GM19324 (cell line): ENCODE results near the gene SLC24A3.

ENCODE experiments used
- ATAC-seq: cut with Tn5 transposase; IDR thresholded peaks from one replicate; pipeline ENCODE4 v1.9.1; 2021; ENCODE audit warnings: mild to moderate bottlenecking, moderate library complexity; ENCODE audit not compliant: unreplicated experiment, low FRiP score

SLC24A3 gene

DNA sequence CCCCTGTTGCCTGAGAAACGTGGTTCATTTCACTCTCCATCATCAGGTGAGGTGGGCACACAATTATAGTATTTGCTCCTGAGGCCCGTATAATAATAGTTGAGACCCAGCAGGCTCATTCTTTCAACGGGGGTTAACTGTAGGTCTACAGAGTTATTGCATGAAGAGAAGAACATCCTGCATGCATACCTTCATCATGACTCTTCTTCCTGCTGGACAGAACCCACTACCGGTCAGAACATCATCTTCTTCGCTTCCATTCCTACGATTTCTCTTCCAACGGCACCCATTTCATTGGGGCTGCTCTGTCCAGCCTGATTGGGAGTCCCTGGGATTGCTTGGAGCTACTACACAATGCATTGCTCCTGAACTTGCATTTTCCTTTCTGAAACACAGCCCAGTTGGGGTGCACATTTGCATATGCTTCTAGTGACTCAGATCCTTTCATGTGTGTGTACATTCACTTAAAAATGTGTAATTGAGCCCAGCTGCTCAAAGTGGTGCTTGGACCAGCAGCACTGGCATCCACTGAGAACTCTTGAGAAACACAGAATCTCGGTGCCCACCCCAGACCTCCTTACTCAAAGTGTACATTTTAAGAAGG lies 57.4 kb downstream of the SLC24A3 start:
- ATAC-seq = no peak

DNA sequence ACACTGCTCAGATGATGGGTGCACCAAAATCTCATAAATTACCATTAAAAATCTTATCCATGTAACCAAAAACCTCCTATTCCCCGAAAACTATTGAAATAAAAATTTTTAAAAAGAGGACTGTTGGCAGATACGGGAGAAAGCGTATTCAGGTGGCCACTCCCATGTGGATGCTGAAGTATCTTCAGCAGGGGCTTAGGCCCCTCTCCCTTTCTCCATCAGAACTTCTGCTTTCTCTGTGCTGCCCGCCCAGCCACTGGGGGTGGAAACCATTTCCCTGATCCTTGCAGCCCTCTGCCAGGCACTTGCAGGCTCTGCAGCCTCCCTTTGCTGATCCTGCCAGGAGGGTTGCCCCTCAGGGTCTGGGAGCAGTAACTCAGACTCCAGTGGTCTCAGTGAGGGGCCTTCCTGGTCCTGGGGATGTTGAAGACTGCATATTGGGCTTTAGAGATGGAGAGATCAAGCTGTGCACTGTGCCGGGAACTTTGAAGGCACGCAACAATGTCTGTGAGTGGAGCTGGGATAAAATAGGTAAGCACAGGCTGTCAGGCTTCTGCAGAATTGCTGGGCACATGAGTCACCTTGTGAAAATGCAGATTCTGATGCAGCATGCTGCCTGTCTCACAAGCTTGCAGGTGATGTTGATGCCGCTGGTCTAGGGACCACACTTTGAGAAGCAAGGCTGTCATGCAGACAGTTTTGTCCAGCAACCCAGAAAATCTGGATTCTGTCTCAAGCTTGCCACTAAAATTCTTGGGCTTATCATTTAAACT lies 59.6 kb downstream of the SLC24A3 start:
- ATAC-seq = no peak

DNA sequence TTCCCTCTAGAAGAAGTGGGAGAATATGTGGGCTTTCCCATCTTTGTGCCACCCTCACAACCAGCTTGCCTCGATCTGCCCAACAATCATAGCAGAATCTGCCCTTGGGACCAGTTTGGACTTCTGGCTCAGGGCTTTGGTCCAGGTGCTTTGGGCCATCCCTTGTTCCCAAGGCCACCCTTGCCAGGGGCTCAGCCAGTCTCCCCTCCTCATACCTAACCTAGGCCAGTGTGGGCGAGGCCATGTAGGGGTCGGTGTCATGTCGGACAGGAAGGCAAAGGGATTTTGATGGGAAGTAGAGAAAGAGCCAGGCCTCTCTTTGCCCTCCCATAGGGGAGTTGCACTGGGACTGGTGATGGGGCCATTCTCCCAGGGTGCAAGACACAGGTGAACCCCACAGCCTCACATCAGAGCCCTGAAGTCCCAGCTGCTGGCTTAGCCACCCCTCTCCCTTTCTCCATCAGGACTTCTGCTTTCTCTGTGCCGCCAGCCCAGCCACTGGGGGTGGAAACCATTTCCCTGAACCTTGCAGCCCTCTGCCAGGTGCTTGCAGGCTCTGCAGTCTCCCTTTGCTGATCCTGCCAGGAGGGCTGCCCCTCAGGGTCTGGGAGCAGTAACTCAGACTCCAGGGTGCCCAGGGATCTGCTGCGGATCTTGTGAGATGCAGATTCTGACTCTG lies 60.7 kb downstream of the SLC24A3 start:
- ATAC-seq = no peak

DNA sequence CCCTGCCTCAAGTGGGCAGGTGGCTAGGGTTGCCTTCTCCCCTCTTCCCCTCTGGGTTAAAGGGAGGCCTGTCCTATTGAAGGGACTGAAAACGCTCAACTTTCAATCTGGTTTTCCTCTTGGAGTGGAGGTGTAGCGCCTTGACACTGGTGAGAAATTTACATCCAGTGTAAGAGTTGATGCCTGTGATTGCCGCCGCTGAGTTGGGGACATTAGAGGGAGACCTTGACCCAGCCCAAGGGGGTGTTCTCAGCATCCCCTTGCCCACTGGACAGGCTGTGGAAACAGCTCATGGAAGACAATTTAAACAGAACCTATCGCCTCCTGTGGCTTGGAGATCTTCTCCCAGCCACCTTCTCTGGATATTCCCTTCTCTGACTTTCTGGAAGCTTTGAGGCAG lies 61.6 kb downstream of the SLC24A3 start:
- no peak for ATAC-seq

DNA sequence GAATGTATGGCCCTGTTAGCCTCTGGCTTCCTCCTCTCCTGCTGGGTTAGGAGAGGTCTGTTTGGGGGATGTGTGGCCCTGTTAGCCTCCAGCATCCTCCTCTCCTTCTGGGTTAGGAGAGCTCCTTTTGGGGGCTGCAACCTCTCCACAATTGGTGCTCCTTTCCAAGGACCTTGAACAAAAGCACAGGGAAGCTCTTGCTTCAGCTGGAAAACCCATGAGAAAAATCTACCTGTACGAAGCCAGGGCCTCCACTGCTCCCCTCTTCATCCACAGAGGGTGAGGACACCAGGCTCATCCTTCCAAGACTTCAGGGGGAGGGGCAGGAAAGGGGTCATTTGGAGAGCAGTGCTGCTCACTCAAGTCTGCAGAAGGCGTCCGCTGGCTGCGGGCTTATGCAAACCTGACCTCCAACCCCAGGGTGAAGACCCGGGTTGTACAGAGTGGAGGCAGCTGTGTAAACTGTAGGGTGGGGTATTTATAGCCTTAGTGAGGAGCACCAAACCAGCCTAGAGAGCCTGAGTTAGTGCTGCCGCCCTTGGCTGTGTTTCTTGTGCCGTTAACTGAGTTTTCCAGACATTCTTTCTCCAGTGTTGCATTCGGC lies 62.1 kb downstream of the SLC24A3 start:
- no peak for ATAC-seq

DNA sequence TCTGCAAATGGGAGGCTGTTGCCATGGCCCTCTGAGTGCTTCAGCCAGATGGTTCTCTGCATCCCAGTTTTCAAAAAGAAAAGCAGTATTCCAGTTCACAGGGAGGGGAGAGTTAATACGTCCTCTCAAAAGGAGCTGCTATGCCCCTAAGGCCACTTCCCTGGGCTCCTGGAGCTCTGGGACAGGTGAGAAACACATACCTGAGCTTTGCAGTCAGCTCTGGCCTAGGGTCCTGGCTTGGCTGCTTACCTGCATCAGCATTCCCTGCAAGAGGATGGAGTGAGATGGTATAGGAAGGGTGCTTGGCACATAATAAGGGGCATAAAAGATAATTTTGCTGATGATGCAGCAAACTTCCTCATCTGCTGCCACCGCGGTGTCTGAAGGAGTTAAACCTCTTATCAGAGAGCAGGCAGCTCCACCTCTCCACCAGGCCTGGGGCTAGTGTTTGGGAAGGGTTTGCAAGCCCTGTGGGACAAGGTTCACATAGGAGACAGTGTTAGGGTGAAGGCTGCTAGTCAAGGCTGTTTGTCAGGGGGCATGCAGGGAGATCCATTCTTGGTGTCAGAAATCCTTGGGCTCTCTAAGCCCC lies 62.7 kb downstream of the SLC24A3 start:
- no peak for ATAC-seq

DNA sequence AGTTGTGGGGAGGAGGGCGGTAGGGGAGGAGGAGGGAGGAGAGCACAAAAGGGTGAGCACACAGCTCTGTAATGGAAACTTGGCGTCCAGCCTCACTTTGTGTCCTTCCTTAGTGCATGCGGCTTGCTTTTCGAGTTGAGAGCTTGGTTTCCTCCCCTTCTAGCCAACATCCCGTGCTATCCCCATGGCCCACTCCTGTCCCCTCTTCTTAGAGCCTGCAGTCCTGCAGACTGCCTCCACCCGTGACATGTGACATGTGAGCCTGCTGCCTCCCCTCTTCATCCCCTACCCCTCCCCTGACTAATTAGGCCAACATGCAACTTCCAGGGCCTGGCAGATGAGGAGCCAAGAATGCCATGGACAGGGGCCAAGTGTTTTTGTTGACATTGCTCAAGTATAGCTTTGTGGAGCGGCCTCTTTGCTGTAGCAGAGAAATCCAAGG lies 63.2 kb downstream of the SLC24A3 start:
- no peak for ATAC-seq

DNA sequence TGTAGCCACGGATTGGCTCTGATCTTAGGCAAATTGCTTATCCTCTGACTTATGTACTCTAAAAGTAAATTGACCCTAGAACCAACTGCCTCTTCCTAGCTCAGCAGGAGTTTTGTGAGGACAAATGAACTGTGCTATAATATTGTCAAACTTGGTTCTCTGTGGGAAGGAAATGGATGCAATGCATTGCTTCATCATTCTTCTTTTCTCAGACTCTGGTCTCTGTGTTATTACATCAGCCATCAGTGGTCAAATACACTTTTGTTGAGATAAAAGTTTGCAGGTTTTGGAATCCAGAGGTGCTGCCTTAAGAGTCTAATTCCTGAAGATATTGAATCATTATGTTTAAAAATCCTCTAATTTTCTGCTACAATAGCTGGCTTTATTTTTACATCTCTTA lies 64.9 kb downstream of the SLC24A3 start:
- no peak for ATAC-seq

DNA sequence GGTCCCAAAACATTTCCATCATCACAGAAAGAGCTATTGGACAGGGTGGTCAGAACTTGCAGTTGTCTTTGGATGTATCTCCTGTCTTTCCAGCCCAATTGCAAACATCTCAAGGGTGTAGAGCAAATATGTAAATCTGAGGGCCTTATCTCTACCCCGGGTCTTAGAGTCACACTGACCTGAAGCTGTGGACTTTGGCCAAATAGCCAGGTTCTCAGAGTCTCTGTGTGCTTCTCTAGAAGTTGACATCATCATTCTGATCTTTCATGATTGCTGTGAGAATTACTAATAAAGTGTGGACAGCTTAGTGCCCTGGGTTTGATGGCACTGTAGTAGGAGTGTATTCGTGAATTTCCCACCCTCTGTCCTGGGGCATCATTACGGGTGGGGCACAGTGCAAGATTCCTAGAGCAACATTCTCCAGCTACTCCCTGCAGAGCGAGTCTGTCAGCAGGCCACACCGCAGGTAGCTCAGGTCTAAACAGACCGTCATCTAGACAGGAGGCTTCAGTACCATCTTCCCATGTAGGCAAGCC lies 71.1 kb downstream of the SLC24A3 start:
- no peak for ATAC-seq

DNA sequence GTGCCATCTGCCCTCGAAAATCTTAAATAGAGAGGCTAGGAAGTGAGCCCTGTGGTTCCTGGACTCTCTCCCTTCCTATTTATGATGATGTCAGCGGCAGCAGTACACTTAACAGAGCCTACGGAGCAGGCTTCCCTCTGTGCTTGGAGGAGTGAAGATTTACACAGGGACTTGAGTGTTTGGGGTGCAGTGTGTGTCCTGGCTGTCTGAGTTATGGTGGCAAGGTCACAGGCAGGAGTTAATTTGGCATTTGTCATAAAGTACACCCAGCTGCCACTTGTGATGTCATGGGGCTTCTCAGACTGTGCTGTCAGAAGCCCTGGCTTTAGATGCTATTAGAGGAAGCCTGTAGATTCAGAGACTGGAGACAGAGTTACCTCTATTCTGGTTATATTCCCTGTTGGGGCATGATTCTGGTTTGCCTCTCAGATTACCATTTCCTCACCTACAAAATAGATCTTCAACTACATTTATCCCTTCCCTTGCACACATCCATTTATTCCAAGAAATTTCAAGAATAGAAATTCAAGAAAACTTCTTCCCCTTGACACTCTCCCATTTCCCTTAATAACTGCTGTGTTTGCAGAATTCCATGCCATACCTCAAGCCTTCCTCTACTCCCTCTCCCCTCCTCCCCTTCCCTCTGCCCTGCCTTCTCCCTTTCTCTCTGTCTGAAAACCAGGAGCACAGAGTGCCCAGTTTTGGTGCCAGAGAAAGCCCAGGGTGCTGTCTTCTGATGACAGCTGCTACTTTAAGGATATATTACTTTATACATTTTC lies 72.1 kb downstream of the SLC24A3 start:
- no peak for ATAC-seq

DNA sequence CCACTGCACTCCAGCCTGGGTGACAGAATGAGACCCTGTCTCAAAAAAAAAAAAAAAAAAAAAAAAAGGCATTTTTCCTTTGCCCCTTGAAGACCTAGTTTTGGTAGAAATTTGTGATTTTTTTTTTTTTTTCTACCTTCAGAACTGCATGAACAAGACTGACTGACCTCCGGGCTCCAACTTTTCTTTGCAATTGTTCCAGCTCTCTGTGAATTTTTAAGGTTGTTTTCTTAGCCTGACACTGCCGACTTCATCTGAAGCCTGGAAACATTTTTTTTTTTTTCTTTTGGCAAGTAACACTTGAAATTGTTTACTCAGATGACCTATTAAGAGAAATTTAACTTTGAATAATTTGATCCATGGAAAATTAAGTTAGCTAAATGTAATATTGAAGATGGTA lies 73.0 kb downstream of the SLC24A3 start:
- ATAC-seq = no peak

DNA sequence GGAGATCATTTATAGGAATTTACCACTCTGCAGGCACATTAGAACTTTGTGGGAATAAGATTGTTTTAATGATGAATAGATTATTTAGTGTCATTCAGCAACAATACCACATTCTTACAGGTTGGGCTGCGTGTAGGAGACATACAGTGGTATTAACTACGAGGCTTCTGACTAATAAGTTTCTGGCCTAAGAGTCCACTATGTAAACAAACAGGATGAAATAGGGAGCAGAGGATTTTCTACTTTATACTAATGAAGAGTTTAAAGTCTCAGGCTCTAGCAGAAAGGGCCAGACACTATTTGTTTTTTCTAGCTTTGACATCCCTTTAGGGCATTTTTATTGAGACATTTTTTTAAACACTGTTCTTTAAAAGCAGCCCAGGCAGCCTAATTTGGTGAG lies 75.6 kb downstream of the SLC24A3 start:
- ATAC-seq = no peak

DNA sequence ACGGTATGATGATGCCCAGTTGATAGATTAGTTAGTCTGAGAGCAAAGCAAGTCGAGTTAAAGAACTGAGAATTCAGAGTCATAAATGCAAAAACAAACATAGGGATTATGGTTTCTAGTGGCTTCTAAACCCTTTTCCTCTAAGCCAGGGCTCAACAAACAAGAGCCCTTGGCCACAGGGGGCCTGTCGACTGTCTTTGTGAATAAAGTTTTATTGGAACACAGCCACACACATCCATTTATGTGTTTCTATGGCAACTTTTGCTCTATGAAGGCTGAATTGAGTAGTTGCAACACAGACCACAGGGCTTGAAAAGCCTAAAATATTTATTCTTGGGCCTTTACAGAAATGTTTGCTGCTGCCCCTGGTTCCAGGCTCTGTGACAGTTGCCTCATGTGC lies 76.2 kb downstream of the SLC24A3 start:
- ATAC-seq = no peak

DNA sequence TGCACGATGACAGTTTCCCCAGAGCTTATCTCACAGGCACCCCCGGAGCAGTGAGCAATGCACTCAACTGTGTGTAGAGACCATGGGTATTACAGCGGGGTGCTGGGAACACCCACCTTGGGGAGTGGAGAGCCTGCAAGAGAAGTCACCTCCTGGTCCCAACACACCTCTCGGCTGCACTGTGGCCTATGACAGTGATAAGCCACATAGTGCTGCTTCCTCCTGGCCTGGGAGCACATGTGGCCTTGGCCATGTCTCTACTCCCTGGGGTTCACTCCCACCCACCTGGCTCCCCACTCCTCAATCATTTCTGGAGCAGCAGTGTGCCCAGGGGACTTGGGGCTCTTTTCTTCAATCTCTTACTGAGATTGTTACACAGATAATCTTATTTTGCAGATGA lies 77.0 kb downstream of the SLC24A3 start:
- ATAC-seq = no peak

DNA sequence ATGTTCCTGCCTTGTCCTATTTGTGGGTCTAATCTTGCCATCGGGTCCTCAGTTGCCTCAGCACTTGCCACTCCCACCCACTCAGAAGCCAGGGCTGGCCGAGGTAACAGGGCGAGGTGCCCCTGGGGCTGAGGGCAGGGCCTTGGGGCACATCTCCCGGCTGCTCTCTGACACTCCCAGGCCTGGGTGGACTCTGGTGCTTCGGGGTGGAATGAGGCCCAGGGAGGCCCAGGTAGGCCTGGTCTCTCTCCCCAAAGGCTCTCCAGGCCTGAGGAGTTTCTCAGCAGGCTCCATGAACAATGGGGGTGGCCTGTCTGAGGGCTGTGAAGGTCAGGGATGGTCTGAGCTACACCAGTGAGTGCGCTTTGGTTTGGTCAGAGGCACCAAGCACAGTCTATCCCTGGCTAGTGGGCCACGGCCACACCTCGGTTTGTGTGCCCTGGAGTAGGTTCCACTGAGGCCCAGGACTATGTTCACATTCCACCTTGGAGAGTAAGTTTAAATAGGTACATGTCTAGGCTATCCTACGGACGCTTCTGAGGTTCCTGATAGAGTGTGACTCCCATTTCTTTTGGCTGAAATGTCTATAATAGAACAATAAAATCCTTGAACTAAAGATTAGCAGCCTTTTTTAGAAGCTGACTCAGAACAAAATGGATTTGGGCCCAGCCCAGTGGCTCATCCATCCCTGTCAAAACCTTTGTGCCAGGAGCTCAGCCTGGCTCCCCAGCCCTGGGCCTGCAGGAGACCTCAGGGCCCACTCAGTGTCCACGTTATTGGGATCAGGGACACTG lies 78.8 kb downstream of the SLC24A3 start:
- no peak for ATAC-seq

DNA sequence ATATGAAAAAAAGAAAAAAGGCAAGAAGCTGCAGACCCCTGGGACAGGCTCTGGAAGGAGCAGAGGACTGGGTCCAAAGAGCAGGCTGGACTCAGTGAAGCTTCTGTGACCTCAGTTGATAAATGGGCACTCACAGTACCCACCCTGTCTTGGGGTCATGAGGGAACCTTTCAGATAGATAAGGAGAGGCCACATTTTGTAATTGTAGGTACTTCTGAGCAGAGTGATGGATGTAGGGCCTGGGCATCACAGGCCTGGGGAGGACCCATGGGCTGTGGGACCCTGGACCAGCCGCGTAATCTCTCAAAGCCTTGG lies 79.3 kb downstream of the SLC24A3 start:
- ATAC-seq = no peak

DNA sequence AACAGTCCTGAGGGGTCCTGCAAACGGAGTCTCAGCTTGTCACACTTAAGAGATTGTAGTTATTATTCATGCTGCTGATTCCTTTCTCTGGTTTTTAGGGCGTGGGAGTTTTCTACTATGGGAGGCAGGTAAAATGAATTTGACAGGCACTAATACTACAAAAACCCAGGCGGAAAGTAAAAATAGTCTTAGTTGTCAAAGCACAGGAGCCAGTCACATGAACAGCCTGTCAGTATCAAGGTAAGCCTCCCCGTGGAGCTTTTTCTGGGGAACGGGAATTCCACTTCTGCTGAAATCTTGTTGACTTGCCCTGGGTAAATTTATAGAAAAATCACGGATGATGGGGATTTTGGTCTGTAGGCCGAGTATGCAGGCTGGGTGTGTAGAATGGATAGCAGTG lies 79.8 kb downstream of the SLC24A3 start:
- no peak for ATAC-seq

DNA sequence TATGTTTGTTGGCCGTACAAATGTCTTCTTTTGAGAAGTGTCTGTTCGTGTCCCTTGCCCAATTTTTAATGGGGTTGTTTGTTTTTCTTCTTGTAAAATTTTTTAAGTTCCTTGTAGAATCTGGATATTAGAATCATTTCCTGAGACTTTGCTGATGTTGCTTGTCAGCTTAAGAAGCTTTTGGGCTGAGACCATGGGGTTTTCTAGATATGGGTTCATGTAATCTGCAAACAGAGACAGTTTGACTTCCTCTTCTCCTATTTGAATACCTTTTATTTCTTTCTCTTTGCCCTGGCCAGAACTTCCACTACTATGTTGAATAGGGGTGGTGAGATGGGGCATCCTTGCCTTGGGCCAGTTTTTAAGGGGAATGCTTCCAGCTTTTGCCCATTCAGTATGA lies 82.6 kb downstream of the SLC24A3 start:
- ATAC-seq = no peak

DNA sequence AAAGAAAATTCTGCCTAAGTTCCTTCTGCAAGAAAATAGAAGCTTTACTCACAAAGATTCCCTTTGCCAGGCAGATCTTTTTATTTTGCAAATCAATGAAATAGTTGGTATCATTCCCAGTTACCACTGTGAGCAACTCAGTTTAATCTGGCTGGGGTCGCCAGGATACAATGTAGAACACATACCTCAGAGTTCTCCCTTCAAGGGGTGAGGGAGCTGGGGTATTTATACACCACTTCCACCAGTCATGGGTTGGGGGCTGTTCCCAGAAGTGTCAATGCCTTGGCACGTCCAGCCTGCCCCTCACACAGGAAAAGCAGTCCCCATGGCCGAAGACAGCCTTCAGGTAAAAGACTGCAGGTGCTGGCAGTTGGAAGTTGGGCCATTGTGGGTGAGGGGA lies 86.2 kb downstream of the SLC24A3 start:
- no peak for ATAC-seq
